Neural progenitor cell (in vitro differentiated cells): ENCODE data around the gene LRRC8E.

Experiments
- EZH2 ChIP-seq: fragments of 200-600 bp; sonication (generic); IDR thresholded peaks from 2 replicates; pipeline ENCODE4 v1.6.1; 2017; ENCODE audit warnings: antibody characterized with exemption, mild to moderate bottlenecking, moderate library complexity
- TF ChIP-seq, protein P1 (sequence below): fragments of 200-600 bp; sonication (generic); IDR thresholded peaks from 2 replicates; pipeline ENCODE4 v1.5.1; 2017; ENCODE audit warnings: antibody characterized with exemption, mild to moderate bottlenecking

DNA sequence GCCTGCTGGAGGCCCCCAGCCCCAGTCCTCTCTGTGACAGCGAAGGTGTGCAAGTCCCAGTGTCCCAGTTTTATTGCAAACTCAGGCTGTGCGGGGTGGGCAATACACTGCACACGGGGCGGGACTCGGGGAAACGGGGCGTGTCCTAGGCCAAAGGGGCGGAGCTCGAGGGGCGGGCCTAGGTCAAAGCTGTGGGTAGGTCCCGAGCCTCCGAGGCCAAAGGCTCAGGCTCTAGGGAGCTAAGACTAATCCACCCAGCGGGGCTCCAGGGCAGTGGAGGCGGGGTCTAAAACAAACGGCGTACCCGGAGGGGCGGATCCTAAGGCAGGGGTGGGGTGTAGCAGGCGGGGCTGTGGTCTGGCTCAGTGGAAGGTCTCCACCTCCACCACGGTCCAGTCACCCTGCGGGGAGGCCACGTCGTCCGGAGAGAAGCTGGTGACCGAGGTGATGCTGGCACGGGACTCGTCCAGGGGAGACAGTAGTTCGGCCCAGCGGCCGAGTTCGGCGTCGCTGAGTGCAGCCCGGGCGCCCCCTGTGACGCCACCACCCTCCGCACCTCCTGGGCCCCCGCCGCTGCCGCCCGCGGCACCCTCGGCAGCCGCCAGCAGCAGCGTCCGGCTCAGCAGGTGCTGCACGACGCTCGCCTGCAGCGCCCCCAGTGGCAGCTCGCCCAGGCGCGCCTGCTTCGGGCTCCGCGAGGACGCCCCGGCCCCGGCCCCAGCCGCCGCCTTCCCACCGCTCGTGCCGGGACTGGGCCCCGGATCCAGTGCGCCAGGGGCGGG lies 19.4 kb upstream of the LRRC8E start:
- TF ChIP-seq, protein P1, sequence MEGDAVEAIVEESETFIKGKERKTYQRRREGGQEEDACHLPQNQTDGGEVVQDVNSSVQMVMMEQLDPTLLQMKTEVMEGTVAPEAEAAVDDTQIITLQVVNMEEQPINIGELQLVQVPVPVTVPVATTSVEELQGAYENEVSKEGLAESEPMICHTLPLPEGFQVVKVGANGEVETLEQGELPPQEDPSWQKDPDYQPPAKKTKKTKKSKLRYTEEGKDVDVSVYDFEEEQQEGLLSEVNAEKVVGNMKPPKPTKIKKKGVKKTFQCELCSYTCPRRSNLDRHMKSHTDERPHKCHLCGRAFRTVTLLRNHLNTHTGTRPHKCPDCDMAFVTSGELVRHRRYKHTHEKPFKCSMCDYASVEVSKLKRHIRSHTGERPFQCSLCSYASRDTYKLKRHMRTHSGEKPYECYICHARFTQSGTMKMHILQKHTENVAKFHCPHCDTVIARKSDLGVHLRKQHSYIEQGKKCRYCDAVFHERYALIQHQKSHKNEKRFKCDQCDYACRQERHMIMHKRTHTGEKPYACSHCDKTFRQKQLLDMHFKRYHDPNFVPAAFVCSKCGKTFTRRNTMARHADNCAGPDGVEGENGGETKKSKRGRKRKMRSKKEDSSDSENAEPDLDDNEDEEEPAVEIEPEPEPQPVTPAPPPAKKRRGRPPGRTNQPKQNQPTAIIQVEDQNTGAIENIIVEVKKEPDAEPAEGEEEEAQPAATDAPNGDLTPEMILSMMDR = peak; percentile 74
- TF ChIP-seq EZH2 = peak; percentile 32
